Anterior cingulate cortex (tissue), 58 donors: ENCODE data around the gene FMNL2.
"Not testable (repeated sequence)": the region's sequence is repeated elsewhere in the genome, so short reads cannot be mapped to it uniquely, and the experiment has no call there.

Experiments
- DNase-seq, 58 donors: peaks; one replicate each; lab custom pipeline; 2025; lab: John Stamatoyannopoulos, UW

The FMNL2 gene

DNA sequence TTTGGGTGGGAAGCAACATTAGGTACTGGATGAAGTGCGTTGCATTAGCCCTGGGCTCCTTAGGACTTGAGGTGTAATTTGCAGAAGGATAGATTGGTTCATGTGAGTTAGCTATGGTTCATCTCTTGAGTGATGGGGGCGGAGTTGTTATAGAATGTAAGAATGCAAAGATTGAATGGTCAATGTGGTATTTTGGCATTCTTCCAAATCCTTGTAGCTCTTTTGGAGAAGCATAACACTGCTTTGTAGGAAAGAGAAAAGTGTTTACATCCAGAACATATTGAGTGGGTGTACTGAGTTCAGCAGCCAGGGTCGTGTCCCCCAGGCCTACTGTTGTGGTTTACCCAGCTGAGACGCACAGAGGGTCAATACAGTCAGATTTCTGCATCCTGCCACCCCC is 173.5 kb downstream of the FMNL2 start:
- no peak for DNase-seq

DNA sequence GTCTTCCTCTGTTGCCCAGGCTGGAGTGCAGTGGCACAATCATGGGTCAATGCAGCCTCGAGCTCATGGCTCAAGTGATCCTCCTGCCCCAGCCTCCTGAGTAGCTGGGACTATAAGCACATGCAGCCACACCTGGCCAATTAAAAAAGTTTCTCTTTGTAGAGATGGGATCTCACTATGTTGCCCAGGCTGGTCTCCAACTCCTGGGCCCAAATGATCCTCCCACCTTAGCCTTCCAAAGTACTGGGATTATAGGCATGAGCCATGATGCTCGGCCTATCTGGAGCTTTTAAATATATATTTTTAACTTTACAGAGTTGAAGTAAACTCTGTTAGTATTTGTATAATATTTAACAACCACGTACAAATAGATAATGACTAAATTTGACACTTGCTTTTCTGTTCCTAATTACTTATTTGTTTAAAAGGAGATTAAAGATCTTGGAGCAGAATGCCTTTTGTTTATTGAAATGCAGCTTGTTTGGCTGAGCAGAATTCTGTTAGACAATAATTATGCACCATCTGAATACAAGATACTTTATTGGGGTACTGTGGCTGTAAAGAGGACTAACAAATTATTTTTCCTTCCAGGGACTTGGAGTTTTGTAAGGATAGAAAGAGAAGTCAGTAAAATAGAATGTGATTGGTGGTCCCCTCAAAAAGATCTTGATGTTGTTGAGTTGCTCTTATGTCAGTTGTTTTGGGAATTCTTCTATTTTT is 175.0 kb downstream of the FMNL2 start:
- no peak for DNase-seq

DNA sequence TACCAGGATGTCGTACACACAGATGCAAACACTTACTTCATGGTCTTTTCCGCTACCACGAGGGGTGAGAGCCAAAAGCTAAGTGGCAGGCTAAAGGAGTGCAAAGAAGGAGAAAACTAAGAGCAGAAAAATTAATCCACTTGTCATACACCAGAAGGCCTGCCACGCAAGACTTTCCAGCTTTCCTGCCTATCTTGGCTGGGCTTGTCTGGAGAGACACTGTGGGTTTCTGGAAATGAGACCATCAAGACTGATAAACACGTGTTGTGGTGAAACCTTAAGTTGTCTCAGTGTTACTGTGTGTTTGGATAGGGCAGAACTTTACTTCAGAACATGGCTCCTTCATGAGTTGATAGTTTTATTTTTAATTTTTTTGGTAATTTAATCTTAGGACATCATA is 175.6 kb downstream of the FMNL2 start:
- DNase-seq: no peak

DNA sequence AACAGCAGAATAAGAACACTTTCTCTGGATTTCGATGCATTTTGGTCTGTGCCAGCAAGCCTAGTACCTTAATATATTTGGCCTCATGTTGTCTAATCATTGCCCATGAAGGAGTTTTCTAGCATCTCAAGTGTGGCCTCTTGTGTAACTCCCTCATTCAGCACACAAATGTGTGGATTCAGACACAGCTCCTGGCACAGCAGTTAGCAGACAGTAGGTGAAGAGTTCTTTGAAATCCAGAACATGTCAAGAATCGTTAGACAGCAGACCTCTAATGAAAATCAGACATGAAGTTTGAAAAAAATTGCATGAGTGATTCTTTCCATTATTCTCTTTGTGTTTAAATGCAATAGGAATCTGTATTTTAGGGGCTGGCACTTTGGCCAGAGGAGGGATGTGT is 177.0 kb downstream of the FMNL2 start:
- DNase-seq: no peak

DNA sequence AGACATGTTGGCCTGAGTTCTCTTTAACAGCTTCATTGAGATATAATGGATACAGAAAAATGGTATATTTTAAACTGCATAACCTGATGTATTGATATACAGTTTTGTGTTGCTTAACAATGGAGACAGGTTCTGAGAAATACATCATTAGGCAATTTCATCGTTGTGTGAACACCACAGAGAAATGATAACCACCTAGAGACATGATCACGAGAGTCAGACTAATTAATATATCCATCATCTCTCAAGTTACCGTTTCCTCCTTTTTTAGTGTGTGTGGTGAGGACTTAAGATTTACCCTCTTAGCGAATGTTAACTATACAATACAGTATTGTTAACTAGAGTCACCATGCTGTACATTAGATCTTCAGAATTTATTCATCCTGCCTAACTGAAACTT is 178.1 kb downstream of the FMNL2 start:
- DNase-seq: no peak

DNA sequence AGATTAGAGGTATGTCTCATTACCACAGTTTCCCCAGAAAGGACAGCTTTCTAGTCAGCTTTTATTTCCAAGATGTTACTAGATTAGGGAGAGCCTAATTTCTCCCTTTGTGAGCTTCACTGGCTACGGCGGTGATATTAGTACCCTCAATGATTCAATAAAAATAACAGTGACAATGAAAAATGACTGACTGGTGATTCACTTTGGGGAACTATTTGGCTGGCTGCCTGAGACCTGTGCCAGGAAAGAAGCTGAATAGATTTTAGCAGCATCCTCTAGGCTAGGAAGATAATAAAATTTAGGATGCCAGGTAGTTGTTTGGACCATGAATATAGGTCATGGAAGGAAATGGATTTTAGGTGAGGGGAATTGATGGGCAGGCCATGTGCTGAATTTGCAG is 178.7 kb downstream of the FMNL2 start:
- peak in 2 of 58 donors; percentile 13 to 73 for DNase-seq

DNA sequence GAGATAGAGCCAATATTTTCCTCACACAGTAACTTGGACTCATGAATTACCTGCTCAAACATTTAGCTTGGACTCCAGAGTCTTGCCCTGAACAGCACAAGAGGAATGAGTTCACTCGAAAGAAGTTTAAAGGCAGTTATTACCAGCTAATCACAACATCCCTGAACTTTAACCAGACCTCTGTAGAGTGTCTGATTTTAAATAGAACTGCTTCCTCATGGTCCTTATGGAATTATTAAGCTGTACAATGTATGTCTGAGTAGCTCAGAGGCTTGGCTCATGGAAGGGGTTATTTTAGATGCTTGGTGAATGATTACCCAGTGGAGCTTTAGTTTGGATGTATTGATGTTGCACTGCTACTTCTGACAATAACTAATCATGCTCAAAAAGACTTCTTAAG is 183.1 kb downstream of the FMNL2 start:
- no peak for DNase-seq

DNA sequence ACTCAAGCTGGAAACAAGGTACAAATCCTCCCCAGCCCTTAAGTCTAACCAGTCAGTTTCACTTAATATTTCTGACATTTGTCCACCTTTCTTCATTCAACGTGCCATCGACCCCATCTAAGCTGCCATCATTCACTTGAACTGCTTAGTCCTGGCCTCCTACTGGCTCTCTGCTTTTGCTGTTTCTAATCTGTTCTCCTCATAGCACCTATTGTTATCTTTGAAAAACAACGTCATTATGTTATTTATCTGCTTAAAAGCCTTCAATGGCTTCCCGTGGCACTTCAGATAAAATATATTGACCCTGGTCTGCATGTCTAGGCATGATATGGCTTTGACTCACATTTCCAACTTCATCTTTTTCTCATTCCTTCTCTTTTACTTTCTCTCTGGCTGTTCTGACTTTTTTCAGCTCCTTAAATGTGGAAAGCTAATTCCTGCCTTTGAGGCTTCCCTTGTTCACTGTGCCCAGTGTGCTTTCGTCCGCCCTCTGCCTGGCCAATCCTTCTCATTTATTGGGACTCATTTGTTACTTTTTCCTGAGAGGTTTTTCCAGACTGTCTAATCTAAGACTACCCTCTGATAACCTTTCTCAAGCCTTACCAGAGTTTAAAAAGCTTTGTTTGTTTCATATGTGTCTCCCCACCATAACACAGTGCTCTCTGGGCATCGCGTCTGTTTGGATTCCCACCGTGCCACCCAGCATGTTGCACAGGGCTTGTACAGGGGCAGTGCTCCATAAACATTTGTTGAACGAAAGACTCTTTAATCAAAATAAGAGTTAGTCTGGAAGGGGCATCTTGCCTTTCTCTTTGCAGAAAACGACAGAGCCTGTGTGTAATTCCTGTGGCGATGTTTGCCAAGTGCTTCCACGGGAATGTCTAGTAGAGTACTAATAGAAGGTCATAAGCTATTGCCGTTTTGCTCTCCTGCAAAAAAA is 183.9 kb downstream of the FMNL2 start:
- DNase-seq: peak in 2 of 58 donors; percentile 39 to 45

DNA sequence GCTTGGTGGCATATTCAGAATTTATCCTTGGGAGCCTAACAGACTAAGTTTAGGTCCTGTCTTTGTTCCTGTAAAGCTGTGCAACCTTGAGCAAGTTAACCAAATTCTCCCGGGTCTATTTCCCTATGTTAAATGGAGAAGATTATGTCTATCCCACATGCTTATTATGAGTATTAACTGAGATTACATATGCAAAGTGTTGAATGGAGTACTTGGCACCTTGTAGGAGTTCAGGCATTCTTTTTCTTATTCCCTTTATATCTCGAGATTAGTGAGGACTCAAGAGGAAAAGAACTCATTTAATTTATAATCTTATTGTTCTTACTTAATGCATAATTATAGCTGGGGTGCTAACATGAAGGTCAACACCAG is 184.6 kb downstream of the FMNL2 start:
- DNase-seq: no peak

DNA sequence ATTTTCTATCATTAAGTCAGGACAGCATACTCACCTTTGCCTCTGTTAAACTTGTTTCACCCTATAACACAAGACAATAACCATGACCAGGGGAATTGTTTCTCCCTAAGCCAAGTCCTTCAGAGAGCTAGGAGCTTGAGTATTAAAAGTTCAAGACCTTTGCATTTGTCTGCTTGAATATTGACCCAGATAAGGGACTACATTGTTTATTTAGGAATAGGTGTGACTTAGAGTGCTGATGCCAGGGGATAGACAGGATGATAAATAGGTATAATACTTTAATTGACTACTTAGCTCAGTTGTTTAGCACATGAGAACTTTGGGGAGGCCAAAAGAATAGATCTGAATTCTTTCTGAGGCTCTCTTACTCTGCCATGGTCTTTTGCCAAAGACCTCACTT is 185.8 kb downstream of the FMNL2 start:
- no peak for DNase-seq

DNA sequence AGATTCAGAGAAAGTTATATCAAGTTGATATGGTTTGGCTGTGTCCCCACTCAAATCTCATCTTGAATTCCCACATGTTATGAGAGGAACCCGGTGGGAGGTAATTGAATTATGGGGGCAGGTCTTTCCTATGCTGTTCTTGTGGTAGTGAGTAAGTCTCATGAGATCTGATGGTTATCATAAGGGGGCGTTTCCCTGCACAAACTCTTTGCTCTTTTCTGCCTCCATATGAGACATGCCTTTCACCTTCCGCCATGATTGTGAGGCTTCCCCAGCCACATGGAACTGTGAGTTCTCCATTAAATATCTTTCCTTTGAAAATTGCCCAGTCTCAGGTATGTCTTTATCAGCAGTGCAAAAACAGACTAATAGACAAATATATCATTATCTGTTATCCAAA is 187.5 kb downstream of the FMNL2 start:
- not testable (repeated sequence) for DNase-seq

DNA sequence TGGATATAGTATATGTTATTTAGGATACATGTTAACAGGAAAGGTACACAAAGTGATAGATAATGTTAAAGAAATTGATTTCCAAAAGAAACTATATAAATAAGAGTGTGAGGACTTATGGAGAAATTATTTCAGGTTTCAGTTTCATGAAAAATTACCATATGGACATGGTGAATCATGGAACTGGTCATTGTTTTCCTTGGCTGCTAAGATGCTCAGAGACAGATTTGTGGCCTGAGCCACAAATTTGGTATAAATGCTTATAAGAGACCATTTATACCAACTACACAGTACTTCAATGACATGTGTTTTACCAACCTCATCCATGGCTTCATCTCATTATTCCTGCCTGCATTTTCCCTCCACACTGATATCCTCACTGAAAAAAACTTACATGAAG is 188.1 kb downstream of the FMNL2 start:
- no peak for DNase-seq

DNA sequence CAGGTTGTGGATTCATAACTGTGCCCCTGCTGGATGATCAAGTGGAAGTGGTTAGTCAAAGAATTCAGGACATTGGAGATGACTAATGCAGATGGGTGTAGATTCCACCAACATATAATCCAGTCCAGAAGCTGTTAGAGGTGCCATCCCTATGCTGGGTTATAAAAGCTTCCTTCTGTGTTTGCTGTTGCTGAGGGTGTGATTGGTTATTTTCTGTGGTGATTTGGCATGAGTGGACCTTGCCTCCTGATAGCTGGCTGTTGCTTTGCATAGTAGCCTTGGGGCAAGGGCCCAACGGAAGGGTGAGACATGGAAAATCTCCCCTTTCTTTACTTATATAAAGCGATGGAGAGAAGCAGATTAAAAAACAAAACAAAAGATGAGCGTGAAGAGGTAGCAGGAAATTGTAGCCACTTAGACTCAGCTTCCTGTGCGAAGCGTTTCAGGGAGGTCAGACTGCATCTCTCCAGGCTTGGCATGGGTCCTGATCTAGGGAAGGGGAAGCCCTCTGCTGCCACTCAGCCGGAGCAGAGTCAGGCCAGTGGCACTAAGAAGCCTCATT is 190.4 kb downstream of the FMNL2 start:
- DNase-seq: peak in 18 of 58 donors; percentile 4 to 53 (median 36)

DNA sequence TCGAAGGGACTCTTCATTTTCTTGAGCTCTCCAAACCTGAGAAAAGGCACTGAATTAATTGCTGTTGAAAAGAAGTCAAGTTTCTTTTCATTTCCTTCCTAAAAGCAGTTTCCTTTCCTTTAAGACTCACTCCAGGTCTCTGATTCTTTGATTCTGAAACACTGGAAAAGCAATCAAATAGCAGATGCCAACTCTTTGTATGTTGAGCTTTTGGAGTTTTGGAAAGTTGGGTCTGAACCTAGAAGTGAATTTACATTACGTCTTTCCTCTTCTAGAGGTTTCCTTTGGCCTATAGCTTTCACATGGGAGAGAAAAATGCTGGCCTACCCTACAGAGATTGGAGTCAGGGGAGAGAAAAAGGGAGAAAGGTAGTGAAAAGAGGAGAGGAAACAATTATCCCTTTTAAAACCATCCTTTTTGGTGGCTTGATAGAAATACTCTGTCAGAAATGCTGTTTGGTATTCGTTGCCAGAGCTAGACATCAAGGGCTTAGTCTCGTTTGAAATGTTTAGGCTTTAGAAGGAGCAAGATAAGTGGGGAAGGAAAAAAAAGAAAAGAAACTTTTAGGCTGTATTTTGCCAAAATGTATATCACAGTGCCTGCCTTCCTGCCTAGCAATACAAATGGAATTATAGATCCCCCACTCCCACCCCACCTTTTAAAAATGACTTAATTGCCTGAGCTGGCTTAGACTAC is 194.6 kb downstream of the FMNL2 start:
- no peak for DNase-seq

DNA sequence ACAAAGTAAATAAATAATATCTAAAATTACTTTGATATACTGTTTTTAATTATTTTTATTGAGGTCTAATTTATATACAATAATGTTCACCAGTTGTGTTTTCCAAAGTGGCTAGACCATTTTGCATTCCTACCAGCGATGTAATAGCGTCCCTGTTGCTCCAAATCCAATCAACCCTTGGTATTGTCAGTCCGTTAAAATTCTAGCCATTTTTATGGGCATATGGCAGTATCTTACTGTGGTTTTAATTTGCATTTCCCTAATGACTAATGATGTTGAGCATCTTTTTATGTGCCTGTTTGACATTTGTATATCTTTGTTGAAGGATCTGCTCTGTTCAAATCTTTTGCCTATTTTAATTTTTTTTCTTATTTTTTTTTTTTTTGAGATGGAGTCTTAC is 197.3 kb downstream of the FMNL2 start:
- no peak for DNase-seq

DNA sequence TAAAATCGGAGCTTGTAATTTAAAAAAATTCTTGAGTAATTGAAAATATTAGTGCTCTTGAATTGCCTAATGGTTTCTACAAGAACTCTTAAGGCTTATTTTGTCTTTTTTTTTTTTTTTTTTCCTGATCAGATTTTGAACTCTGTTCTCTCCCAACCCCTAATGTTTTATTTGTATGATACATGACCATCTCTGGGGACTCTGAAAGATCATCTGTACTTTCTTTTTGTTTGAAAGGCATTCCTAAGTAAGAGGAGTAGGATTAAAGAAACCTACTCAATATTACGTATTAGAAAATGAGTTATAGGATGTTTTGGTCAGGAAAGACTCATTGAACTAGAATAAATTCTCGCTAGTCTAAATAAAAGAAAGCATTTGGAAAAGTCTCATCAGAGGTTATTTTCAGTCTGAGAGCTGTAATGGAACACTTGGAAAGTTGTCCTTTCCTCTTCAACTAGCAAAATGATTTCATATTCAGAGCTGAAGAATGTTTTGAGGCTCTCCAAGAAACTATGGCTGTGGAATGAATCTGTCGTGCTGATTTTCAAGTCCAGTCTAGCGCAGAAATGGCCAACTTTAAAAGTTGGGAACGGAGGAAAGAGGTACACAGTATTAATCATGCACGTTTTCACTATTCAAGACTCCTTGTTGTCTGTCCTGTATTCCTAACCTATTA is 199.6 kb downstream of the FMNL2 start:
- no peak for DNase-seq

DNA sequence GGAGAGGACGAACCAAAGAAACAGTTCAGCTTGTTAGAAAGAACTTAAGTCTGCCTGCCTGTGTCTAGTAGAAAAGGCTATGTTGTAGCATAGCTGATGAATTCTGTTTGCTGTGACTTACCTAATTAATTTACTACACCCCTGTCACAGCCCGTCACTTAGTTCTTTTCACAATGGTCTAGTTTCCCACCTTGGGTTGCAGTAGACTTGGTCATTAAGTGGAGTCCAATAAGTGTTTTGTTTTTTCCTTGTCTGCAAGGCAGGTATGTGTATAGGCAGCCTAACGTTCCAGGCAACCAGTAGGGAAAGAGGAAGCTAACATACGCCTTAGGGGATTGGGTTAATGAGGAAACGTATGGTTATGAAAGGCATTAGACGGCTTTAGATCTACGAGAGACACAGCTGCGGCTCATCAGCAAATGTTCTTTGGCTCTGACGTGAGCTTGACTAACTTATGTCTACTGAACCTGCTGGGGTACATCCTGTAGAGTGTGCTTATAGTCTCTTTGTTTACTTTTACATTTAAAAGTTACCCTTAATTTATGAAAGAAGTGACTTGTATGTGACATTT is 202.2 kb downstream of the FMNL2 start:
- DNase-seq: no peak

DNA sequence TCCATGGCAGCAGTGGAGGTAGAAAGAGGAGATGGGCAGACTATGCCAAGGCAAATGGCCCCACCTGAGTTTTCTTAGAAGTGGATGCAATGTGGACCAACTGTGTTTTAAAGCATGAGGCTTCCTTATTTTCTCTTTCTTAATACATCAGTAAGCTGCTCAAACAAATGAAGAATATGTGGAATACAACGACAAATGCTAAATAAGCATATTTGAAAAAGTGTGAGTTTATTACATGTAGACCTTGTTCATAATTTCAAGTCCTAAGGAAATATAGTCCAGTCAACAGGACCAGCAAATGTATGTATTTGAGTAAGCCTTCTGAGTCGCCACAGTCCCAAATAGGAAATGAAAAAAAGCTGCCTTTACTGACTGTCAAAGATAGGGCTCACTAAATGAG is 204.4 kb downstream of the FMNL2 start:
- no peak for DNase-seq

DNA sequence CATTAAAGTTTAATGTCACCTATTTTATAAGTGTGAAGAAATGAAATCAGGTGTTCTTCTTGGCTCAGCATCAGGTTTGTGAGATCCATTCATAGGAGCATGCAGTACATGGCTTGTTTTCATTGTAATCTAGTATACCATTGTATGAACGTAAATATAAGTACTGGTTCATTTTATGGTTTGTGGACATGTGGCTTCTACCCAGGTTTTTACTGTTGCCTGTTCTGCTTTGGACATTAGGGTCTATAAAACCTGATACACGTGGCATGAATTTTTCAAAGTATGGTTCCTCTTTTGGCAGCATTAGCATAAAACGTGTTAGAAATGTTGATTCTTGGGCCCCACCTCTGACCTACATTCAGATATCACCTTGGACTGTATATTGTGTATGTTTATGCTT is 206.7 kb downstream of the FMNL2 start:
- DNase-seq: no peak
